ENCODE measurements around the gene ME3. TPM values are rescaled to one million over a fixed set of nuclear protein-coding genes. Genes with fewer than 3 reads are reported as not detected.
"Not testable (repeated sequence)": the region's sequence is repeated elsewhere in the genome, so short reads cannot be mapped to it uniquely, and the experiment has no call there.

The ME3 gene
- total and polyA plus RNA-seq, 4 donors: 7.4 to 38.7 (median 21.2) TPM

GRCh38 chr11:86547727-86548126 is 124.7 kb downstream of the ME3 start:
- 62 to 87% methylated on average over 2 of the region's 2 CpGs for WGBS, 2 donors
- peaks cover 10 to 21% (median 12%) of the 10 kb centered on the region in 5 donors for H3K4me1 ChIP-seq (ENCODE audit: control insufficient read depth in 5 of 5, insufficient read depth in 5 of 5, low read length in 5 of 5)
- no peak overlapping the region for H3K9ac ChIP-seq (ENCODE audit: insufficient read depth in 1 of 2, low read length in 2 of 2)
- no peak for TF ChIP-seq CTCF (IDR thresholded peaks at IDR 0.05; ENCODE audit: control extremely low read depth, extremely low read depth)
- H3K36me3 ChIP-seq (ENCODE audit: control insufficient read depth in 4 of 4, insufficient read depth in 4 of 4, low read length in 4 of 4): no peaks in the 10 kb centered on the region
- DNase-seq (no peak), ATAC-seq (ENCODE audit: insufficient read depth, low FRiP score) (no peak)
- no peaks in the 10 kb centered on the region for H3K9me3 ChIP-seq (ENCODE audit: control insufficient read depth in 4 of 4, insufficient read depth in 3 of 4, low read length in 3 of 4)
- no peaks in the 10 kb centered on the region for H3K27me3 ChIP-seq (ENCODE audit: control insufficient read depth in 3 of 3, insufficient read depth in 3 of 3, low read length in 2 of 3)
- H3K4me3 ChIP-seq: no peak overlapping the region
- peak overlapping the region; percentile 71 to 83 for H3K27ac ChIP-seq (ENCODE audit: low read depth in 1 of 2, low read length in 1 of 2)

GRCh38 chr11:86541299-86541698 is 131.1 kb downstream of the ME3 start:
- peak in 1 of 3 donors; percentile 31 for DNase-seq
- not testable (repeated sequence) for ATAC-seq (ENCODE audit: insufficient read depth, low FRiP score)
- 58 to 73% methylated on average over 3 of the region's 3 CpGs for WGBS, 2 donors

GRCh38 chr11:86538223-86538548 is 134.2 kb downstream of the ME3 start:
- ATAC-seq (ENCODE audit: insufficient read depth, low FRiP score): no peak
- Histone ChIP-seq H3K4me1 (ENCODE audit: control insufficient read depth in 5 of 5, insufficient read depth in 5 of 5, low read length in 5 of 5) (peaks cover 0 to 4% (median 0%) of the 10 kb centered on the region in 5 donors), H3K27me3 (ENCODE audit: control insufficient read depth in 3 of 3, insufficient read depth in 3 of 3, low read length in 2 of 3) (no peaks in the 10 kb centered on the region), H3K9me3 (ENCODE audit: control insufficient read depth in 4 of 4, insufficient read depth in 3 of 4, low read length in 3 of 4) (no peaks in the 10 kb centered on the region), H3K36me3 (ENCODE audit: control insufficient read depth in 4 of 4, insufficient read depth in 4 of 4, low read length in 4 of 4) (no peaks in the 10 kb centered on the region), H3K9ac (ENCODE audit: insufficient read depth in 1 of 2, low read length in 2 of 2) (no peak overlapping the region), H3K4me3 (no peak overlapping the region), H3K27ac (ENCODE audit: low read depth in 1 of 2, low read length in 1 of 2) (no peak overlapping the region)
- 87 to 90% methylated on average over 3 of the region's 3 CpGs for WGBS, 2 donors
- TF ChIP-seq CTCF (IDR thresholded peaks at IDR 0.05; ENCODE audit: control extremely low read depth, extremely low read depth): no peak
- no peak for DNase-seq

More at GRCh38 chr11:86541299-86541698, 131.1 kb downstream of the ME3 start:
- H3K4me1 ChIP-seq (ENCODE audit: control insufficient read depth in 5 of 5, insufficient read depth in 5 of 5, low read length in 5 of 5); H3K9ac ChIP-seq (ENCODE audit: insufficient read depth in 1 of 2, low read length in 2 of 2); H3K27me3 ChIP-seq (ENCODE audit: control insufficient read depth in 3 of 3, insufficient read depth in 3 of 3, low read length in 2 of 3); H3K36me3 ChIP-seq (ENCODE audit: control insufficient read depth in 4 of 4, insufficient read depth in 4 of 4, low read length in 4 of 4); H3K27ac ChIP-seq (ENCODE audit: low read depth in 1 of 2, low read length in 1 of 2); H3K9me3 ChIP-seq (ENCODE audit: control insufficient read depth in 4 of 4, insufficient read depth in 3 of 4, low read length in 3 of 4); H3K4me3 ChIP-seq: not testable (repeated sequence)

GRCh38 chr11:86537541-86538222 is 134.7 kb downstream of the ME3 start:
- Histone ChIP-seq H3K4me1 (ENCODE audit: control insufficient read depth in 5 of 5, insufficient read depth in 5 of 5, low read length in 5 of 5) (peaks cover 0 to 4% (median 0%) of the 10 kb centered on the region in 5 donors), H3K36me3 (ENCODE audit: control insufficient read depth in 4 of 4, insufficient read depth in 4 of 4, low read length in 4 of 4) (no peaks in the 10 kb centered on the region), H3K27me3 (ENCODE audit: control insufficient read depth in 3 of 3, insufficient read depth in 3 of 3, low read length in 2 of 3) (no peaks in the 10 kb centered on the region), H3K9ac (ENCODE audit: insufficient read depth in 1 of 2, low read length in 2 of 2) (no peak overlapping the region), H3K27ac (ENCODE audit: low read depth in 1 of 2, low read length in 1 of 2) (no peak overlapping the region), H3K9me3 (ENCODE audit: control insufficient read depth in 4 of 4, insufficient read depth in 3 of 4, low read length in 3 of 4) (no peaks in the 10 kb centered on the region), H3K4me3 (no peak overlapping the region)
- ATAC-seq (ENCODE audit: insufficient read depth, low FRiP score): no peak
- no peak for TF ChIP-seq CTCF (IDR thresholded peaks at IDR 0.05; ENCODE audit: control extremely low read depth, extremely low read depth)
- DNase-seq: peak in 2 of 3 donors; percentile 26 to 29
